DND-41 (cell line): ENCODE results near the gene RHOJ.

Experiments used
- EZH2 ChIP-seq: IDR thresholded peaks from 3 replicates; pipeline ENCODE4 v1.6.1; 2012; ENCODE audit warnings: borderline replicate concordance, low read depth, mild to moderate bottlenecking, moderate library complexity, low read length, inconsistent platforms; ENCODE audit not compliant: severe bottlenecking
- TF ChIP-seq, protein P1 (sequence below): IDR thresholded peaks from 2 replicates; pipeline ENCODE4 v1.5.1; 2012; ENCODE audit warnings: borderline replicate concordance, low read length, moderate library complexity, mild to moderate bottlenecking; ENCODE audit not compliant: poor library complexity, severe bottlenecking; ENCODE audit errors: extremely low read depth

DNA sequence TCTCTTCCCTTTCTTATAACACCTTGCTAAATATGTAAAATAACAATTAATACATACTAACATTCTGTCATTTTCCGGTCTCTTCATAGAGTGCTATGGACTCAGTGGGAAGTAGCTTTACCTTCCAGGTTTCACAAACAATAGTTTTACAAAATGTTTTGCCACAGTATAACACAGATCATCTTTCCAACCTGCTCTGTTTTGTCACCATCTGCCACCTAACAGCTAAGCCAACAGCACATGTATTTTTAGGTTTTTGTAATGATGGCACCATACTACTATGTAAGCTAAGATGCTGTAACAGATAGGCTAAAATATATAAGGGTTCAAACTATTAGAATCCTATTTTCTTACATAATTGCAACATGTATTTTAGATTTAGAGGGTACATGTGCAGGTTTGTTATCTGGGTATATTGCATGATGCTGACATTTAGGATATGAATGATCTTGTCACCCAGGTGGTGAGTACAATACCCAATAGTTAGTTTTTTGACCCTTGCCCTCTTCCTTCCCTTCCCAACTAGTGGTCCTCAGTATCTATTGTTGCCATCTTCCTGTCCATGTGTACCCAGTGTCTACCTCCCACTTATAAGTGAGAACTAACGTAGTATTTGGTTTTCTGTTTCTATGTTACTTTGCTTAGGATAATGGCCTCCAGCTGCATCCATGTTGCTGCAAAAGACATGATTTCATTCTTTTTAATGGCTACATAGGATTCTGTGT is 8.7 kb downstream of the RHOJ start:
- TF ChIP-seq, protein P1, sequence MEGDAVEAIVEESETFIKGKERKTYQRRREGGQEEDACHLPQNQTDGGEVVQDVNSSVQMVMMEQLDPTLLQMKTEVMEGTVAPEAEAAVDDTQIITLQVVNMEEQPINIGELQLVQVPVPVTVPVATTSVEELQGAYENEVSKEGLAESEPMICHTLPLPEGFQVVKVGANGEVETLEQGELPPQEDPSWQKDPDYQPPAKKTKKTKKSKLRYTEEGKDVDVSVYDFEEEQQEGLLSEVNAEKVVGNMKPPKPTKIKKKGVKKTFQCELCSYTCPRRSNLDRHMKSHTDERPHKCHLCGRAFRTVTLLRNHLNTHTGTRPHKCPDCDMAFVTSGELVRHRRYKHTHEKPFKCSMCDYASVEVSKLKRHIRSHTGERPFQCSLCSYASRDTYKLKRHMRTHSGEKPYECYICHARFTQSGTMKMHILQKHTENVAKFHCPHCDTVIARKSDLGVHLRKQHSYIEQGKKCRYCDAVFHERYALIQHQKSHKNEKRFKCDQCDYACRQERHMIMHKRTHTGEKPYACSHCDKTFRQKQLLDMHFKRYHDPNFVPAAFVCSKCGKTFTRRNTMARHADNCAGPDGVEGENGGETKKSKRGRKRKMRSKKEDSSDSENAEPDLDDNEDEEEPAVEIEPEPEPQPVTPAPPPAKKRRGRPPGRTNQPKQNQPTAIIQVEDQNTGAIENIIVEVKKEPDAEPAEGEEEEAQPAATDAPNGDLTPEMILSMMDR: no peak
- no peak for TF ChIP-seq EZH2
